Body of pancreas (tissue), 4 donors: Measurements from ENCODE around the gene FAM222B. TPM values are rescaled to one million over a fixed set of nuclear protein-coding genes. Genes with fewer than 3 reads are reported as not detected.

Experiments used
- ATAC-seq: fragments of 150-250 bp; one replicate; pipeline ENCODE4 v1.9.1; 2016
- DNase-seq, 4 donors: peaks; one replicate each; pipeline ENCODE4 v3.0.0-alpha.2; 2019
- H3K27ac ChIP-seq, 4 donors: fragments of 200-600 bp; sonication (generic); 1 replicate in 3 of 4; 2 replicates in 1 of 4; pipeline versions ENCODE4 v1.5.1 to v1.6.1; 2016 to 2019; ENCODE audit warnings: mild to moderate bottlenecking in 1 of 4, mixed read lengths in 1 of 4, moderate library complexity in 1 of 4
- H3K27me3 ChIP-seq, 2 donors: fragments of 200-600 bp; sonication (generic); one replicate each; pipeline ENCODE4 v1.6.0; 2016; ENCODE audit warnings: mild to moderate bottlenecking in 1 of 2
- H3K36me3 ChIP-seq, 2 donors: fragments of 200-600 bp; sonication (generic); replicated peaks in 1 of 2; 2 replicates each; pipeline ENCODE4 v1.5.1; 2016; ENCODE audit warnings: low read depth in 2 of 2; ENCODE audit not compliant: insufficient read depth in 1 of 2
- H3K4me1 ChIP-seq: fragments of 200-600 bp; sonication (generic); one replicate; pipeline ENCODE4 v1.6.0; 2016
- H3K4me3 ChIP-seq, 2 donors: fragments of 200-600 bp; sonication (generic); 1 replicate in 1 of 2; 2 replicates in 1 of 2; pipeline ENCODE4 v1.5.1; 2016 to 2019
- H3K9me3 ChIP-seq, 3 donors: fragments of 200-600 bp; sonication (generic); 1 replicate in 2 of 3; 2 replicates in 1 of 3; pipeline ENCODE4 v1.5.1; 2016
- CTCF ChIP-seq, 7 experiments: fragments of 450-650 bp in 4 of 7; fragments of 200-600 bp in 3 of 7; sonication (generic) in 3 of 7; IDR thresholded peaks; one replicate each; pipeline ENCODE4 v1.5.1; 2016 to 2019; ENCODE audit warnings: antibody characterized with exemption in 7 of 7
- POLR2A ChIP-seq, 3 donors: fragments of 450-650 bp; IDR thresholded peaks; one replicate each; pipeline ENCODE4 v1.6.1; 2016; ENCODE audit warnings: antibody characterized with exemption in 3 of 3, mild to moderate bottlenecking in 2 of 3
- WGBS, 2 donors: methylation state at CpG; one replicate each; pipeline ENCODE4 v1.1.5; 2017; 5-methylcytosine and 5-hydroxymethylcytosine counted together
- intact Hi-C: fragments of 100-400 bp; cut with DNase I; formaldehyde crosslinking; loops from one replicate; pipeline ENCODE4 v1.15.1; 2023
- microRNA counts, 2 donors: library from miRNA; unstranded; fragments of <30 nt; microRNA quantifications; one replicate each; lab custom pipeline; 2017
- microRNA-seq, 2 donors: library from miRNA; unstranded; fragments of <30 nt; microRNA quantifications; one replicate each; pipeline ENCODE4, GENCODE V29; 2016; ENCODE audit warnings: borderline number of aligned reads in 2 of 2, borderline replicate concordance in 2 of 2
- small RNA-seq: library from RNA; depleted of rRNA; stranded (forward); fragments of <200 nt; gene quantifications from one replicate; pipeline ENCODE3, GENCODE V24; 2016
- total RNA-seq, 2 donors: library from RNA; depleted of rRNA; stranded (reverse); fragments of >200 nt; gene quantifications; one replicate each; pipeline ENCODE4 v1.1.0, GENCODE V29; 2016

FAM222B gene
- total RNA-seq, 2 donors from 2014 or later, result 9.9 to 15.3 TPM

- Histone ChIP-seq H3K9me3 (no peaks in the 10 kb centered on the region), H3K4me1 (peaks cover 14% of the 10 kb centered on the region), H3K27ac (no peak overlapping the region), H3K36me3 (peaks cover 0 to 6% of the 10 kb centered on the region in 2 donors), H3K4me3 (no peak overlapping the region), H3K27me3 (no peaks in the 10 kb centered on the region)
- ATAC-seq (no peak), DNase-seq (no peak)
- TF ChIP-seq CTCF (IDR thresholded peaks at IDR 0.05), result no peak
- TF ChIP-seq POLR2A (IDR thresholded peaks at IDR 0.05), result no peak
- intact Hi-C loops, result no loop called here
- WGBS, 2 donors, result 62 to 74% methylated on average over 2 of the region's 2 CpGs
Observed at GRCh38 chr17:28707339-28707720, 135.3 kb downstream of the FAM222B start.

- ATAC-seq, result no peak
- H3K4me1 ChIP-seq, result peaks cover 8% of the 10 kb centered on the region
- H3K9me3 ChIP-seq, result no peaks in the 10 kb centered on the region
- H3K4me3 ChIP-seq, result no peak overlapping the region
- peaks cover 0 to 12% of the 10 kb centered on the region in 2 donors for H3K36me3 ChIP-seq
- intact Hi-C loops, result no loop called here
- H3K27me3 ChIP-seq, result no peaks in the 10 kb centered on the region
- DNase-seq, result no peak
- 46 to 73% methylated on average over 2 to 6 of the region's 7 CpGs for WGBS, 2 donors
- no peak overlapping the region for H3K27ac ChIP-seq
- TF ChIP-seq POLR2A (IDR thresholded peaks at IDR 0.05), result no peak
- TF ChIP-seq CTCF (IDR thresholded peaks at IDR 0.05), result no peak
Observed at GRCh38 chr17:28706471-28707338, 135.9 kb downstream of the FAM222B start.

MicroRNA genes within 50 kb of the gene (microRNA counts, 767-probe panel; counts per million panel counts)
- microRNA hsa-miR-144-3p (lab: Ali Mortazavi, UCI) (736 to 6,900 counts per million in 2 donors), microRNA hsa-miR-451a (lab: Ali Mortazavi, UCI) (736 to 7,514 counts per million in 2 donors)

Small RNA genes lying within 50 kb of the gene (microRNA-seq; reads per million reads assigned to microRNA genes)
- 0 reads per million in 2 donors for gene MIR451B

Small RNA genes lying within 50 kb of the gene (small RNA-seq; reads per million reads assigned to genes)
- gene RF00019 (not detected), gene SNORD42A (not detected), gene SNORD42B (not detected), gene SNORD4A (not detected), gene SNORD4B (not detected)

Other genes starting within 250 kb of the FAM222B start
- gene SPAG5, start 243.8 kb downstream of the FAM222B start, total RNA-seq, result 1 to 10 TPM in 1 of 2 donors, not detected in 1; 3.1 TPM
- 10 to 100 TPM in 1 of 2 donors, 1 to 10 TPM in 1; 2.6 to 14.8 TPM for gene RSKR, start 228.6 kb downstream of the FAM222B start, total RNA-seq
- 10 to 100 TPM; 70.8 to 87.3 TPM for gene BLTP2, start 197.6 kb downstream of the FAM222B start, total RNA-seq
- 10 to 100 TPM; 13.8 to 22.8 TPM for gene SDF2, start 180.9 kb downstream of the FAM222B start, total RNA-seq
- gene SUPT6H, start 180.6 kb downstream of the FAM222B start, total RNA-seq, result 10 to 100 TPM; 26.5 to 37.2 TPM
- gene PROCA1, start 130.9 kb downstream of the FAM222B start, total RNA-seq, result not detected
- 10 to 100 TPM; 18.2 to 61.3 TPM for gene RAB34, start 124.9 kb downstream of the FAM222B start, total RNA-seq
- gene RPL23A, start 122.8 kb downstream of the FAM222B start, total RNA-seq, result 100 to 1,000 TPM; 208 to 220 TPM
- gene TLCD1, start 116.6 kb downstream of the FAM222B start, total RNA-seq, result 1 to 10 TPM; 2.0 to 3.1 TPM
- gene NEK8, start 114.0 kb downstream of the FAM222B start, total RNA-seq, result 10 to 100 TPM in 1 of 2 donors, 1 to 10 TPM in 1; 2.9 to 18.5 TPM
- gene TRAF4, start 98.8 kb downstream of the FAM222B start, total RNA-seq, result 10 to 100 TPM; 27.5 to 48.1 TPM
- 10 to 100 TPM; 13.0 to 49.4 TPM for gene ERAL1, start 12.2 kb upstream of the FAM222B start, total RNA-seq
- gene FLOT2, start 54.9 kb upstream of the FAM222B start, total RNA-seq, result 10 to 100 TPM; 26.0 to 32.4 TPM
- gene DHRS13, start 60.3 kb upstream of the FAM222B start, total RNA-seq, result 1 to 10 TPM; 7.3 to 9.9 TPM
- 10 to 100 TPM; 22.1 to 56.4 TPM for gene PHF12, start 108.7 kb upstream of the FAM222B start, total RNA-seq
- gene SEZ6, start 163.2 kb upstream of the FAM222B start, total RNA-seq, result not detected
- 1 to 10 TPM in 1 of 2 donors, not detected in 1; 3.1 TPM for gene PIPOX, start 200.4 kb upstream of the FAM222B start, total RNA-seq